HEK293 (cell line): Measurements from ENCODE around the gene CAMP.

ENCODE experiments used
- CTCF ChIA-PET: fragments of 350-600 bp; formaldehyde crosslinking; extraction: SDS; loops from one replicate; lab custom pipeline; 2021; ENCODE audit warnings: antibody characterized with exemption; lab: Yijun Ruan, JAX
- POLR2A ChIA-PET: fragments of 300-600 bp; formaldehyde crosslinking; extraction: SDS; loops from one replicate; lab custom pipeline; 2020; ENCODE audit warnings: antibody characterized with exemption, inconsistent platforms; lab: Yijun Ruan, JAX
- H3K27ac ChIP-seq: fragments of 200-500 bp; sonication (Bioruptor generic); 2 replicates; pipeline ENCODE4 v1.5.1; 2014; ENCODE audit warnings: low read depth, low read length, control low read depth, inconsistent platforms; ENCODE audit errors: extremely low read depth
- H3K36me3 ChIP-seq, 2 experiments: fragments of 200-500 bp in 1 of 2; sonication (Bioruptor generic) in 1 of 2; 1 replicate in 1 of 2; 2 replicates in 1 of 2; pipeline ENCODE4 v1.5.1; 2014 to 2017; ENCODE audit warnings: inconsistent platforms in 2 of 2, low read length in 2 of 2; ENCODE audit not compliant: control insufficient read depth in 2 of 2, insufficient read depth in 1 of 2
- H3K4me1 ChIP-seq: fragments of 200-500 bp; sonication (Bioruptor generic); 2 replicates; pipeline ENCODE4 v1.5.1; 2014; ENCODE audit warnings: mild to moderate bottlenecking, low read length, inconsistent platforms; ENCODE audit not compliant: control insufficient read depth, insufficient read depth
- H3K4me3 ChIP-seq: 2 replicates; pipeline ENCODE4 v1.5.1; 2011; ENCODE audit warnings: low read depth, mild to moderate bottlenecking, control low read depth, low read length, moderate library complexity
- H3K9me3 ChIP-seq: fragments of 200-500 bp; sonication (Bioruptor generic); 2 replicates; pipeline ENCODE4 v1.5.1; 2014; ENCODE audit warnings: low read depth, low read length, inconsistent platforms; ENCODE audit not compliant: control insufficient read depth, insufficient read depth
- EGR2 ChIP-seq: fragments of 450-650 bp; formaldehyde crosslinking; IDR thresholded peaks from 2 replicates; pipeline ENCODE4 v1.5.1; 2016; ENCODE audit warnings: low read depth, missing biosample characterization, missing genetic modification characterization
- SCRT2 ChIP-seq: fragments of 450-650 bp; formaldehyde crosslinking; IDR thresholded peaks from 2 replicates; pipeline ENCODE4 v1.5.1; 2016; ENCODE audit warnings: missing biosample characterization, missing genetic modification characterization
- TRIM28 ChIP-seq: IDR thresholded peaks from 2 replicates; pipeline ENCODE4 v1.6.1; 2011; ENCODE audit warnings: low read length, control low read depth, borderline replicate concordance
- YY1 ChIP-seq: fragments of 450-650 bp; formaldehyde crosslinking; IDR thresholded peaks from 2 replicates; pipeline ENCODE4 v1.5.1; 2018; ENCODE audit warnings: missing biosample characterization, missing genetic modification characterization
- ZBTB8A ChIP-seq: fragments of 450-650 bp; formaldehyde crosslinking; IDR thresholded peaks from 2 replicates; pipeline ENCODE4 v1.5.1; 2016; ENCODE audit warnings: missing biosample characterization, missing genetic modification characterization
- ZFHX2 ChIP-seq: fragments of 450-650 bp; formaldehyde crosslinking; conservative IDR thresholded peaks from 2 replicates; pipeline ENCODE4 v1.5.1; 2016; ENCODE audit warnings: missing biosample characterization, missing genetic modification characterization
- ZFP37 ChIP-seq: fragments of 450-650 bp; formaldehyde crosslinking; IDR thresholded peaks from 2 replicates; pipeline ENCODE4 v1.5.1; 2016; ENCODE audit warnings: missing biosample characterization, missing genetic modification characterization
- ZNF133 ChIP-seq: fragments of 450-650 bp; formaldehyde crosslinking; IDR thresholded peaks from 2 replicates; pipeline ENCODE4 v1.5.1; 2016; ENCODE audit warnings: missing biosample characterization, missing genetic modification characterization
- ZNF184 ChIP-seq: fragments of 450-650 bp; IDR thresholded peaks from 2 replicates; pipeline ENCODE4 v1.5.1; 2018; ENCODE audit warnings: missing biosample characterization, mild to moderate bottlenecking, missing genetic modification characterization
- ZNF211 ChIP-seq: fragments of 450-650 bp; formaldehyde crosslinking; IDR thresholded peaks from 2 replicates; pipeline ENCODE4 v1.5.1; 2016; ENCODE audit warnings: low read depth, missing biosample characterization, missing genetic modification characterization
- ZNF391 ChIP-seq: fragments of 450-650 bp; formaldehyde crosslinking; IDR thresholded peaks from 2 replicates; pipeline ENCODE4 v1.5.1; 2016; ENCODE audit warnings: low read depth, missing biosample characterization, missing genetic modification characterization, borderline replicate concordance
- ZNF449 ChIP-seq: fragments of 450-650 bp; formaldehyde crosslinking; IDR thresholded peaks from 2 replicates; pipeline ENCODE4 v1.5.1; 2017; ENCODE audit warnings: missing biosample characterization, mild to moderate bottlenecking, missing genetic modification characterization, moderate library complexity
- ZNF510 ChIP-seq: fragments of 450-650 bp; formaldehyde crosslinking; IDR thresholded peaks from 2 replicates; pipeline ENCODE4 v1.5.1; 2018; ENCODE audit warnings: mild to moderate bottlenecking, missing genetic modification characterization, missing biosample characterization; ENCODE audit not compliant: insufficient replicate concordance
- ZNF514 ChIP-seq: fragments of 450-650 bp; formaldehyde crosslinking; IDR thresholded peaks from 2 replicates; pipeline ENCODE4 v1.5.1; 2016; ENCODE audit warnings: missing biosample characterization, missing genetic modification characterization
- ZSCAN30 ChIP-seq: fragments of 450-650 bp; IDR thresholded peaks from 2 replicates; pipeline ENCODE4 v1.5.1; 2018; ENCODE audit warnings: missing biosample characterization, mild to moderate bottlenecking, missing genetic modification characterization, moderate library complexity

CAMP gene

GRCh38 chr3:48222616-48223513 lies at the start of gene CAMP:
Gene CAMP, plus strand, starts transcription at chr3:48223495. Its CDS starts 17 bp downstream, at chr3:48223512.
- ChIA-PET CTCF (interaction anchor here (0.7 to 1.5 kb wide), 7 partner anchors 9 to 213 kb away, joined by 3 to 5 read pairs (median 3); no protein-coding TSS in a partner anchor), POLR2A (interaction anchor here (0.7 to 1.3 kb wide), 2 partner anchors 185 to 217 kb away, joined by 3 to 5 read pairs; partner anchors contain the start of genes CCDC51 and TMA7)
- no peaks in the 10 kb centered on the region for H3K36me3 ChIP-seq
- TF ChIP-seq ZNF133 (tag by site-specific recombination) (peak; percentile 67; the same call in 1 of the 2 replicates), ZFP37 (tag by site-specific recombination) (no peak), SCRT2 (tag by site-specific recombination) (peak; percentile 56; the same call in 1 of the 2 replicates), ZNF391 (tag by site-specific recombination) (no peak), ZNF449 (tag by site-specific recombination) (peak; percentile 99), ZSCAN30 (tag by site-specific recombination) (peak; percentile 47; the same call in 1 of the 2 replicates), ZNF510 (no peak), EGR2 (tag by site-specific recombination) (0 out of 2 replicates have a peak, but pooled peaks have one; percentile 16), ZFHX2 (tag by site-specific recombination) (peak; percentile 54), TRIM28 (peak; percentile 49; the same call in 1 of the 2 replicates), ZBTB8A (tag by site-specific recombination) (peak; percentile 90)
- H3K4me1 ChIP-seq = no peaks in the 10 kb centered on the region
- H3K9me3 ChIP-seq = no peaks in the 10 kb centered on the region
- H3K27ac ChIP-seq = no peak within 1 kb of the TSS
- H3K4me3 ChIP-seq = no peak within 1 kb of the TSS

- peaks cover 29 to 98% of the 10 kb centered on the region in 2 experiments for H3K36me3 ChIP-seq
- no peak overlapping the region for H3K4me3 ChIP-seq
- H3K9me3 ChIP-seq = no peaks in the 10 kb centered on the region
- no peaks in the 10 kb centered on the region for H3K4me1 ChIP-seq
- H3K27ac ChIP-seq = no peak overlapping the region
- CTCF ChIA-PET = interaction anchor here (0.8 to 1.0 kb wide), 2 partner anchors 20 to 266 kb away, joined by 3 to 5 read pairs; no protein-coding TSS in a partner anchor
- POLR2A ChIA-PET = no interaction called here
- no peak for TF ChIP-seq YY1
- peak; percentile 71; the same call in 1 of the 2 replicates for TF ChIP-seq ZNF184
- no peak for TF ChIP-seq ZNF514 (tag by site-specific recombination)
- TF ChIP-seq, all 188 proteins: peak for 1
Measured at GRCh38 chr3:48178072-48178471, 45.2 kb upstream of the CAMP start.

- ChIA-PET POLR2A (no interaction called here), CTCF (no interaction called here)
- Histone ChIP-seq H3K9me3 (no peaks in the 10 kb centered on the region), H3K4me1 (no peaks in the 10 kb centered on the region), H3K27ac (no peak overlapping the region), H3K4me3 (no peak overlapping the region), H3K36me3 (peaks cover 39 to 99% of the 10 kb centered on the region in 2 experiments)
- no peak for TF ChIP-seq ZNF211 (tag by site-specific recombination)
Measured at GRCh38 chr3:48180021-48180420, 43.3 kb upstream of the CAMP start.
